ENCODE measurements around the gene LRP1B.

LRP1B gene

DNA sequence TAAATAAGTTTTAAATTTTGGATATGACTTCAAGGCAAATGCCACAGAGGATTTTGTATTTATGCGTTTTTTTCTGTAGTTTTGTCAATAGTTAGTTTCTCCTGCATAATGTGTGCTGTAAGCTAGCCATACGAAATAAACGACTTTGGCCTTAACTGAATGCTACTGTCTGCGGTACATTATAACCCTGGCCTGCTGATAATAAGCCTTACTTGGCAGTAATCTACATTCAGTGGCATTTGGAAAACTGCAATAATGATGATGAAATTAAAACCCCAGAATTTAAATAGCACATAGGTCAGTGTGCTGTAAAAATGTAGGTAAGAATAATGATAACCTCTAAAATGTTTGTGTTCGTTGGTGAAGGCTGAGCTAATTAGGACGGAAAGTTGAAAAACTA, 88.8 kb downstream of the LRP1B start:
- WGBS = 92% methylated on average over 6 of the region's 6 CpGs
- Histone ChIP-seq H3K9me3 (ENCODE audit: insufficient read depth, low read depth, low read length) (no peaks in the 10 kb centered on the region), H3K27ac (ENCODE audit: low read depth, low read length) (no peak overlapping the region)

DNA sequence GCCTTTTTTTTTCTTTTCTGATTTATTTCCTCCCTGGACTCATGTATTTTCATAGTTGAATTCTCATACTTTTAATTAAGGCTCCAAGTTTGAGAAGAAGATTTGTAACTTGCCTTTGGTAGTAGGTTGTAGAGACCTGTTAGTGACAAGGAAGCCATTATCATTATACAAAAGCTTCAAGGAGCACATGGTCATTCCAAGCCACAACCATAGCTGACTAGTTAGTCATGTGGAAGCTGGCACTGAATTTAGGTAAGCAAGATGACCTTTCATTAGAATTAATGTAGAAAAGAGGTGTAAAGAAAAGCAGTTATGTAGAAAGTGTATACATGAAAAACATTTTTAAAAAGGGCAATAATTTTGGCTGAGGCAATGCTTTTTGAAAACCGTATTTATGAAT, 89.7 kb downstream of the LRP1B start:
- H3K4me1 ChIP-seq (ENCODE audit: insufficient read depth, low read length) = peaks cover 37% of the 10 kb centered on the region
- 89% methylated on average over 1 of the region's 1 CpG for WGBS
- no peak overlapping the region for H3K27ac ChIP-seq (ENCODE audit: low read depth, low read length)

More for the DNA sequence above, 88.8 kb downstream of the LRP1B start:
- Histone ChIP-seq H3K36me3 (ENCODE audit: insufficient read depth, low read length) (no peaks in the 10 kb centered on the region), H3K27me3 (ENCODE audit: insufficient read depth, low read length) (no peaks in the 10 kb centered on the region), H3K4me1 (ENCODE audit: insufficient read depth, low read length) (peaks cover 28% of the 10 kb centered on the region), H3K4me3 (ENCODE audit: low read length) (no peak overlapping the region), H3K9ac (ENCODE audit: low read depth, low read length) (no peak overlapping the region)

DNA sequence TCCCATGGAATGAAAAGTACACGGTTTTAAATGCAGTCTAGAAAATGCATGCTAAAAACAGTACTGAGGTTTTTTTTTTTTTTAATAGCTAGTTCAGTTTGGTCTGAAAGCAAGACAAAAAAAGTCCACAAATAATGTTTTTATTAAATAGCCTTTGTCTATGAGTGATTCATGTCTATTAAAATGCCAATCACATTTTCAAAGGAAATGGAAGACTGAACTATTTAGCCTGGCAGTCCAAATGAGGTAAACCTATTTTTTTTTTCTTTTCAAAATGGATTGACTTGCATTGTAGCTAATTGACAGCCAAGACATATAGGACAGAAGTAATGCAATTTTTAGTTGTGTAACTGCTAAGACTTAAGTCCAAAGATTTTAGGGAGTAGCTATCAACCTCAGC, 90.3 kb downstream of the LRP1B start:
- no peaks in the 10 kb centered on the region for H3K9me3 ChIP-seq (ENCODE audit: insufficient read depth, low read depth, low read length)
- no peaks in the 10 kb centered on the region for H3K36me3 ChIP-seq (ENCODE audit: insufficient read depth, low read length)
- H3K27ac ChIP-seq (ENCODE audit: low read depth, low read length) = no peak overlapping the region
- no peak overlapping the region for H3K4me3 ChIP-seq (ENCODE audit: low read length)
- WGBS = 97% methylated on average over 1 of the region's 1 CpG
- no peak overlapping the region for H3K9ac ChIP-seq (ENCODE audit: low read depth, low read length)
- H3K27me3 ChIP-seq (ENCODE audit: insufficient read depth, low read length) = no peaks in the 10 kb centered on the region
- peaks cover 39% of the 10 kb centered on the region for H3K4me1 ChIP-seq (ENCODE audit: insufficient read depth, low read length)

More for the DNA sequence above, 89.7 kb downstream of the LRP1B start:
- Histone ChIP-seq H3K27me3 (ENCODE audit: insufficient read depth, low read length) (no peaks in the 10 kb centered on the region), H3K4me3 (ENCODE audit: low read length) (no peak overlapping the region), H3K9ac (ENCODE audit: low read depth, low read length) (no peak overlapping the region), H3K36me3 (ENCODE audit: insufficient read depth, low read length) (no peaks in the 10 kb centered on the region), H3K9me3 (ENCODE audit: insufficient read depth, low read depth, low read length) (no peaks in the 10 kb centered on the region)

DNA sequence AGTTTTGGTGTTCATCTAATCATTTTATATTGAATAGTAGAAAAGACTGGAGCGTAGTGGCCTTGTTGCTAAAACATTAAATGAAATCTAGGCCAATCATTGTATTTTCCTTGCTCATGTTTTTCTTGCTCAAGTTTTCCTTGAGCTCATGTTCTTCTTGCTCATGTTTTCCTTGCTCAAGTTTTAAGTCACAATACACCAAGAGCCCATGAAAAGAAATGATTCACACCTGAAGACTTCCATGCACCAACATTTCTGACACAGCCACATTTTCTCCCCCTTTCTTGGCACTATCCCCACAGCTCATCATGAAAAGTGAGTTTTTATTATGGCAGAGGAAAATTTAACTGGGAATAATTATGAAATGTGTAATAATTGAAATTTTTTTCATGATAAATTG, 92.0 kb downstream of the LRP1B start:
- 100% methylated on average over 1 of the region's 1 CpG for WGBS
- no peaks in the 10 kb centered on the region for H3K36me3 ChIP-seq (ENCODE audit: insufficient read depth, low read length)
- H3K27ac ChIP-seq (ENCODE audit: low read depth, low read length) = no peak overlapping the region
- H3K4me3 ChIP-seq (ENCODE audit: low read length) = no peak overlapping the region
- H3K4me1 ChIP-seq (ENCODE audit: insufficient read depth, low read length) = peaks cover 27% of the 10 kb centered on the region
- no peaks in the 10 kb centered on the region for H3K9me3 ChIP-seq (ENCODE audit: insufficient read depth, low read depth, low read length)
- H3K27me3 ChIP-seq (ENCODE audit: insufficient read depth, low read length) = no peaks in the 10 kb centered on the region
- no peak overlapping the region for H3K9ac ChIP-seq (ENCODE audit: low read depth, low read length)

DNA sequence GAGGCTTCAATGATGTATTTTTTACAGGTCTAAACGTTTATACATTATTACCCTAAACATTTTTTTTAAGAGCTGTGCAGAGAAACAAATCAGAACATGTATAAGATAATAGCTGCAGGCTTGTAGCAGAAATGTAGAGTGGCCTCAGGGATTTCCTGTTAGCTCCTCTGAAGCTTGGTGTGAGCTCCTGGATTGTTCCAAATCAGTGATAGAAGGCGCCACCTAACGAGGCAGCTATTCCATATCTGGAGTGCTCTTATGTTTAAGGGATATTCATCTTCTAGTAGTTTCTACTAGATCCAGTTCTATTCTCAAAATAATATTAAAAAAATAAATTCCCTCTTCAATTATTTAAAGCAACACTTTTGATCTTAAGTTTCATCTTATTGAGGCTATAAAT, 93.1 kb downstream of the LRP1B start:
- Histone ChIP-seq H3K36me3 (ENCODE audit: insufficient read depth, low read length) (no peaks in the 10 kb centered on the region), H3K27me3 (ENCODE audit: insufficient read depth, low read length) (no peaks in the 10 kb centered on the region), H3K4me1 (ENCODE audit: insufficient read depth, low read length) (peaks cover 27% of the 10 kb centered on the region), H3K4me3 (ENCODE audit: low read length) (no peak overlapping the region), H3K27ac (ENCODE audit: low read depth, low read length) (no peak overlapping the region), H3K9me3 (ENCODE audit: insufficient read depth, low read depth, low read length) (no peaks in the 10 kb centered on the region), H3K9ac (ENCODE audit: low read depth, low read length) (no peak overlapping the region)
- 90% methylated on average over 2 of the region's 3 CpGs for WGBS

DNA sequence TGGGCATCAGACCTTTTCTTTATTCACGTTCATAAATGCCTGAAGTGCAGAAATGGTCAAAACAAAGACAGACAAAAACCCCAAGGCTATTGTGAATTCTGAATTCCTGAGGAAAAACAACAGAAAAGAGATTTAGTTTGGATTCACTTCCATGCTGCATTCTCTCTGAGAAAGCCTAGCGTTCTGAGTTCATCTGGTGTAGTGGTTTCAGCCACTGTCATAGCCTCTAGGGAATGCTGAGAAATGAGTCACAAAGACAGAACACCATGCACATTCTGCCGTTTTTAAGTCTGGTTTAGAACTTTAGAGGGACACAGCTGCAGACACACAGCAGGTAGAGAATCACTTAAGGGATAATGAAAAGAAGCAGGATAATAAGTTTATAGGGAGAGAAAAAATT, 93.8 kb downstream of the LRP1B start:
- Histone ChIP-seq H3K4me1 (ENCODE audit: insufficient read depth, low read length) (peaks cover 27% of the 10 kb centered on the region), H3K36me3 (ENCODE audit: insufficient read depth, low read length) (no peaks in the 10 kb centered on the region), H3K4me3 (ENCODE audit: low read length) (no peak overlapping the region), H3K27ac (ENCODE audit: low read depth, low read length) (no peak overlapping the region), H3K9me3 (ENCODE audit: insufficient read depth, low read depth, low read length) (no peaks in the 10 kb centered on the region), H3K27me3 (ENCODE audit: insufficient read depth, low read length) (no peaks in the 10 kb centered on the region), H3K9ac (ENCODE audit: low read depth, low read length) (no peak overlapping the region; the same call in 1 of the 2 replicates)
- 62% methylated on average over 3 of the region's 3 CpGs for WGBS

DNA sequence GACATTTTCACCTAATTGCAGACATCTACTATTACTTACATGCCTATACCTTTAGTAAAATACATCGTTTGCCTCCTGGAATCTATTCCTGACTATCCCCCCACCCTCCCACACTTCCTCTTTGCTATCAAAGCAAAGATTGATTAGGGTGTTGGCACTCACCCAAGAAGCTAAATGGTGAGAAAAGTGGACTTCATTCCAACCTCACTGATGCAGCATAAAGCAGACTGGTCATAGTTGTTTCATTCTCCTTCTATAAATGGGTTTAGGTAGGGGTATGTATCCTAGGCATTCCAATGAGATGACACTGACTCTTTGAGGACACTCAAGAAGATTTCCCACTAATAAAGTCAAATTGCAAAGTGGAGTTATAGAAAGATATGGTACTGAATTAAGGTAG, 97.4 kb downstream of the LRP1B start:
- no peak overlapping the region for H3K9ac ChIP-seq (ENCODE audit: low read depth, low read length)
- no peak overlapping the region for H3K27ac ChIP-seq (ENCODE audit: low read depth, low read length)
- H3K27me3 ChIP-seq (ENCODE audit: insufficient read depth, low read length) = no peaks in the 10 kb centered on the region
- WGBS = 89% methylated on average over 1 of the region's 1 CpG
- H3K36me3 ChIP-seq (ENCODE audit: insufficient read depth, low read length) = no peaks in the 10 kb centered on the region
- H3K4me3 ChIP-seq (ENCODE audit: low read length) = no peak overlapping the region
- no peaks in the 10 kb centered on the region for H3K9me3 ChIP-seq (ENCODE audit: insufficient read depth, low read depth, low read length)
- peaks cover 23% of the 10 kb centered on the region for H3K4me1 ChIP-seq (ENCODE audit: insufficient read depth, low read length)

DNA sequence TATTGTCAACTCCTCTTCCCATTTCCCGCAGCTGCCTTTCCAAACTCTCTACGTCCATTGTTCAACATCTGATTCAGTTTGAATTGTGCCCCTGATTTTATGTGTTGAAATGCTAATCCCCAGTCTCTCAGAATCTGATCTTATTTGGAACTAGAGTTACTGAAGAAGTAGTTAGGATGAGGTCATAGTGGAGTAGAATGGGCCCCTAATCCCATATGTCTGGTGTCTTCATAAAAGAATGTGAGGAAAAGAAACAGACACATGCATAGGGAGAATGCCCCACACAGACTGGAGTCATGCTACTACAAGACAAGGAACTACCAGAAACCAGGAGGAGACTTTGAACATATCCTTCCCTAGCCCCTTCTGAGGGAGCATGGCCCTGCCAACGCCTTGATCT, 99.2 kb downstream of the LRP1B start:
- WGBS = 87% methylated on average over 3 of the region's 3 CpGs

DNA sequence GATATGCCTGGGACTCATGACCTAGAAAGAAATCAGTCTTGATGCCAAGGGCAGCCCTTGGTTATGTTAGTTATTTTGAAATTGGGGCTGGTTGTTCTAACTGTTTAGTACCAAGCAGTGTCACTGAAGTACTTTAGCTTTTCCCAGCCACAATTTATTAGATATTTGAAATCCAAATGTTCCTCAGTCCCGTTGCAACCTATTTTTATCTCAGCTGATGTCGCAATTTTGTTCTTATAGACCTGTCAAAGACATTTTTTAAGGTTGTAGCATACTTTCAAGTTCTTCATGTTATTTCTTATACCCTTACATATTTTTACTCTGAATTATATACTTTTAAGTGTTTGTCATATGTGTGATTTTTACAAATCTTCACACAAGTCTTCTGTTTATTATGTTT, 100.1 kb downstream of the LRP1B start:
- peaks cover 4% of the 10 kb centered on the region; the same call in 1 of the 2 replicates for H3K4me1 ChIP-seq (ENCODE audit: insufficient read depth, low read length)
- 84% methylated on average over 2 of the region's 2 CpGs for WGBS
- no peaks in the 10 kb centered on the region for H3K36me3 ChIP-seq (ENCODE audit: insufficient read depth, low read length)
- no peaks in the 10 kb centered on the region for H3K9me3 ChIP-seq (ENCODE audit: insufficient read depth, low read depth, low read length)
- H3K27ac ChIP-seq (ENCODE audit: low read depth, low read length) = no peak overlapping the region
- H3K9ac ChIP-seq (ENCODE audit: low read depth, low read length) = no peak overlapping the region
- no peak overlapping the region for H3K4me3 ChIP-seq (ENCODE audit: low read length)
- H3K27me3 ChIP-seq (ENCODE audit: insufficient read depth, low read length) = no peaks in the 10 kb centered on the region

More for the DNA sequence above, 99.2 kb downstream of the LRP1B start:
- Histone ChIP-seq H3K9me3 (ENCODE audit: insufficient read depth, low read depth, low read length) (no peaks in the 10 kb centered on the region), H3K4me1 (ENCODE audit: insufficient read depth, low read length) (peaks cover 8% of the 10 kb centered on the region), H3K36me3 (ENCODE audit: insufficient read depth, low read length) (no peaks in the 10 kb centered on the region), H3K27ac (ENCODE audit: low read depth, low read length) (no peak overlapping the region), H3K4me3 (ENCODE audit: low read length) (no peak overlapping the region), H3K9ac (ENCODE audit: low read depth, low read length) (no peak overlapping the region), H3K27me3 (ENCODE audit: insufficient read depth, low read length) (no peaks in the 10 kb centered on the region)

DNA sequence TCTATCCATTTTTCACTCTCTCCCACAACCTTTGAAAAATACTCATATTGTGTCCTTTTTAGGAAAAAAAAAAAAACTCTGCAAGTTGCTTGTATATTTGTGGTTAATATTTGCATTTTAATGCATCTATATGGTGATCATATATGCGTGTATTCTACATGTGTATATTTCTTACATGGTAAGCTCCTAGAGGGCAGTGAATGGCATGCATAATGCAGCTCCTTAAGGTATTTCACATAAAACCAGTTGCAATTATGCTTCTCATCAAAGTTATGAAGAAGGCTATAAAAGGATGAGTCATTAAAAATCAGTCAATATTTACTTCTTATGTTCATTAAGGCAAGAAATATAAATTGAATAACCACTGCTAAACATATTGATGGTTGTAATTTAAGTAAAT, 100.8 kb downstream of the LRP1B start:
- no peak overlapping the region for H3K27ac ChIP-seq (ENCODE audit: low read depth, low read length)
- no peaks in the 10 kb centered on the region for H3K27me3 ChIP-seq (ENCODE audit: insufficient read depth, low read length)
- peaks cover 5% of the 10 kb centered on the region; the same call in 1 of the 2 replicates for H3K4me1 ChIP-seq (ENCODE audit: insufficient read depth, low read length)
- no peak overlapping the region for H3K4me3 ChIP-seq (ENCODE audit: low read length)
- H3K9me3 ChIP-seq (ENCODE audit: insufficient read depth, low read depth, low read length) = no peaks in the 10 kb centered on the region
- H3K36me3 ChIP-seq (ENCODE audit: insufficient read depth, low read length) = no peaks in the 10 kb centered on the region
- 88% methylated on average over 1 of the region's 1 CpG for WGBS
- H3K9ac ChIP-seq (ENCODE audit: low read depth, low read length) = no peak overlapping the region

DNA sequence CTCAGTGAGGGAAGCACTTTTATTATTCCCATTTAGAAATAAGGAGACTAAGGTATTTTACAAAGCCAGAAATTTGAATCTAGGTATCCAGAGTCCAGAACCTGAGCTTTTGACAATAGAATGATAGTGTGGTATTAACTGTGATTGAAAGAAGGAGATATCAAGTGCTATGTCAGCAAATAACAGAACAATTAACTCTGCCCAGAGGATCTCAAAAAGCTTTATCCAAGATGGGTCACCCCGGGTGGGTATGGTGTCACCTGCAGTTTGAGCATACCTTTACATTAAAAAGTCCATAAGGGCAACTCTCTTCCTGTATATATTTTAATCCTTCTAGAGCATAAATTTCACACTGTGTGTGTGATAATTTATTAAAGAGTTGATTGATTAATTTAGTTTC, 105.4 kb downstream of the LRP1B start:
- no peak overlapping the region for H3K4me3 ChIP-seq (ENCODE audit: low read length)
- H3K4me1 ChIP-seq (ENCODE audit: insufficient read depth, low read length) = peaks cover 5% of the 10 kb centered on the region; the same call in 1 of the 2 replicates
- no peaks in the 10 kb centered on the region for H3K27me3 ChIP-seq (ENCODE audit: insufficient read depth, low read length)
- no peak overlapping the region for H3K27ac ChIP-seq (ENCODE audit: low read depth, low read length)
- no peaks in the 10 kb centered on the region for H3K36me3 ChIP-seq (ENCODE audit: insufficient read depth, low read length)
- 95% methylated on average over 1 of the region's 1 CpG for WGBS
- no peak overlapping the region for H3K9ac ChIP-seq (ENCODE audit: low read depth, low read length)
- H3K9me3 ChIP-seq (ENCODE audit: insufficient read depth, low read depth, low read length) = no peaks in the 10 kb centered on the region

DNA sequence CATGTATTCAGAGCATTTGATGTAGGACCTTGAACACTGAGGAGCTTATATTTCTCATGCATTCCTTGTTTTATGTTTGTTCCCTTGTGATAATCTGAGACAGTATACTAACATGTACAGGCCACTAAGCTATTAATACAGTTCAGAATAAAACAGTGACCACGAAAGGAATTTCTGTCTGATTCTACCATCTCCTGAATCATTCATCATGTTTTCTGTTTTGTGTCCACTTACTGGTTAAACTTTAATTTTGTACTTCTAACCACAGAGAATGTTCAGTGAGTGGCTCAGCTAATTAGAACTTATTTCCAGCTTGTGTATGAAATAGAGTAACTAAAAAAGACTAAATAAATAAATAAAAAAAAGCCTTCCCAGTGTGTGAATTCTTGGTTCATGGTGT, 110.4 kb downstream of the LRP1B start:
- no peaks in the 10 kb centered on the region for H3K27me3 ChIP-seq (ENCODE audit: insufficient read depth, low read length)
- no peaks in the 10 kb centered on the region; the same call in 1 of the 2 replicates for H3K4me1 ChIP-seq (ENCODE audit: insufficient read depth, low read length)
- no peak overlapping the region for H3K9ac ChIP-seq (ENCODE audit: low read depth, low read length)
- H3K36me3 ChIP-seq (ENCODE audit: insufficient read depth, low read length) = no peaks in the 10 kb centered on the region
- WGBS = 88% methylated on average over 1 of the region's 1 CpG
- H3K4me3 ChIP-seq (ENCODE audit: low read length) = no peak overlapping the region
- no peak overlapping the region for H3K27ac ChIP-seq (ENCODE audit: low read depth, low read length)
- H3K9me3 ChIP-seq (ENCODE audit: insufficient read depth, low read depth, low read length) = no peaks in the 10 kb centered on the region

Measured in HUES64 (cell line).